ENCODE measurements around the gene NSUN2.

NSUN2 gene

GRCh38 chr5:6556089-6556801, 76.6 kb downstream of the NSUN2 start:
- peak; percentile 41 for DNase-seq (ENCODE audit: low read depth)

DNA sequence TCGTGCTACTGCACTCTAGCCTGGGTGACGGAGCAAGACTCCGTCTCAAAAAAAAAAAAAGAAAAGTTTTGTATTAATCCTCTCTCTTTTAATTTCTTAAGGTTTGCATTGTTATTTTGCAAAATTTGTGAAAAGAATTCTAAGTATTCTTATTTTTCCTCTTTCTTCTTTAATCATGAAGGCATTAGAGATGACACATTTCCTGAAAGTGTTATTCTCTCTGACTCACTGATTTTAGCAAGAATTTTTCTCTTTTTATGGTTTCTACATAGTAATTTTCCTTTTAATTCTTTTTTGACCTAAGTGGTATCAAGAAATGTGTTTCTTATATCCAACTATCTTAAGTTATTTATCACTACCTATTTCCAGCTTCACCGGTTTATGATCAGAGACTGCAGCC, 78.0 kb downstream of the NSUN2 start:
- DNase-seq (ENCODE audit: low read depth): peak; percentile 30

- no peak for DNase-seq (ENCODE audit: low read depth)
Observed at GRCh38 chr5:6553972-6554371, 78.9 kb downstream of the NSUN2 start.

GRCh38 chr5:6552612-6553011, 80.2 kb downstream of the NSUN2 start:
- DNase-seq (ENCODE audit: low read depth): no peak

DNA sequence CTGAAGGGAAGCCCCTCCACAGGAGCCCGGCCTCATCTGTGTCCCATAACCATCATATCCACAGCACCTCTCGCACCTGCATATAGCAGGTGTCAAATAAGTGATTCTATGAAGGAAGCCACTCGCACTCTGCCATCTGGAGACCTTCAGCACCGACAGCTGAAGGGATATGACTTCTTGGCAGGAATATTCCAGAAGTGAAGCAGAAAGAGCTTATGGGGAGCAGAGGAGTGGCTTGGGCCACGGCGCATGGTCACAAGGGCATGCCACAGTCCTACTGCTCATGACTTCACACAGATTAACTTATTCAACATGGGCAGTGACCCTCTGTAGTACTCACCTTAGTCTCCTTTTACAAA, 80.9 kb downstream of the NSUN2 start:
- DNase-seq (ENCODE audit: low read depth): no peak

GRCh38 chr5:6551287-6551954, 81.4 kb downstream of the NSUN2 start:
- peak; percentile 9 for DNase-seq (ENCODE audit: low read depth)

- no peak for DNase-seq (ENCODE audit: low read depth)
Observed at GRCh38 chr5:6550628-6551027, 82.2 kb downstream of the NSUN2 start.
